GM23248 (cell line): ENCODE results near the gene UBE2S.

ENCODE experiments used
- EZH2 ChIP-seq: fragments of 200-600 bp; sonication (generic); IDR thresholded peaks from 2 replicates; pipeline ENCODE4 v1.6.1; 2018; ENCODE audit warnings: antibody characterized with exemption, mild to moderate bottlenecking; ENCODE audit not compliant: insufficient read depth, poor library complexity, severe bottlenecking
- EZH2phosphoT487 ChIP-seq: fragments of 200-600 bp; sonication (generic); IDR thresholded peaks from 2 replicates; pipeline ENCODE4 v1.6.1; 2018; ENCODE audit warnings: antibody characterized with exemption, moderate library complexity, mild to moderate bottlenecking, low read depth; ENCODE audit not compliant: insufficient read depth

- TF ChIP-seq EZH2: no peak
- TF ChIP-seq EZH2phosphoT487: no peak
Measured at GRCh38 chr19:55365245-55365644, 42.3 kb downstream of the UBE2S start.
